Fibroblast of lung (primary cell): ENCODE results near the gene NANS. TPM values are rescaled to one million over a fixed set of nuclear protein-coding genes. Genes with fewer than 3 reads are reported as not detected.
"Not testable (repeated sequence)": the region's sequence is repeated elsewhere in the genome, so short reads cannot be mapped to it uniquely, and the experiment has no call there.

ENCODE experiments used
- DNase-seq, 2 donors: peaks; one replicate each; pipeline versions ENCODE4 v3.0.0 to v3.0.0-alpha.2; 2010; ENCODE audit warnings: low read depth in 2 of 2
- H2AFZ ChIP-seq: 2 replicates; pipeline ENCODE4 v1.5.1; 2012; ENCODE audit warnings: low read length, control low read depth, inconsistent platforms
- H3K27ac ChIP-seq: 2 replicates; pipeline ENCODE4 v1.5.1; 2011; ENCODE audit warnings: low read length, control low read depth; ENCODE audit not compliant: insufficient read depth
- H3K27me3 ChIP-seq: 2 replicates; pipeline ENCODE4 v1.5.1; 2011; ENCODE audit warnings: mild to moderate bottlenecking, low read length; ENCODE audit not compliant: control insufficient read depth, insufficient read depth
- H3K36me3 ChIP-seq: 2 replicates; pipeline ENCODE4 v1.5.1; 2011; ENCODE audit warnings: low read length; ENCODE audit not compliant: control insufficient read depth, insufficient read depth
- H3K4me1 ChIP-seq: 2 replicates; pipeline ENCODE4 v1.5.1; 2011; ENCODE audit warnings: low read length; ENCODE audit not compliant: control insufficient read depth, insufficient read depth; ENCODE audit errors: extremely low read depth
- H3K4me2 ChIP-seq: 2 replicates; pipeline ENCODE4 v1.5.1; 2011; ENCODE audit warnings: low read length, control low read depth; ENCODE audit not compliant: insufficient read depth; ENCODE audit errors: extremely low read depth
- H3K4me3 ChIP-seq, 4 experiments: fragments of 200-600 bp in 1 of 4; sonication (generic) in 1 of 4; replicated peaks in 1 of 4; 2 replicates each; pipeline ENCODE4 v1.5.1; 2011 to 2016; ENCODE audit warnings: low read length in 4 of 4, low read depth in 3 of 4, mild to moderate bottlenecking in 3 of 4, control low read depth in 2 of 4, inconsistent platforms in 1 of 4, mixed read lengths in 1 of 4; ENCODE audit not compliant: insufficient read depth in 1 of 4; ENCODE audit errors: control extremely low read depth in 1 of 4
- H3K79me2 ChIP-seq: 2 replicates; pipeline ENCODE4 v1.5.1; 2012; ENCODE audit warnings: mild to moderate bottlenecking, low read length, inconsistent platforms; ENCODE audit not compliant: control insufficient read depth, insufficient read depth
- H3K9ac ChIP-seq: 2 replicates; pipeline ENCODE4 v1.5.1; 2011; ENCODE audit warnings: mild to moderate bottlenecking, low read length, control low read depth; ENCODE audit not compliant: insufficient read depth
- H3K9me3 ChIP-seq: 2 replicates; pipeline ENCODE4 v1.5.1; 2012; ENCODE audit warnings: low read depth, low read length; ENCODE audit not compliant: control insufficient read depth, insufficient read depth
- H4K20me1 ChIP-seq: 2 replicates; pipeline ENCODE4 v1.5.1; 2011; ENCODE audit warnings: low read length; ENCODE audit not compliant: control insufficient read depth, insufficient read depth; ENCODE audit errors: extremely low read depth
- CTCF ChIP-seq, 2 donors: IDR thresholded peaks in 1 of 2; conservative IDR thresholded peaks in 1 of 2; 1 replicate in 1 of 2; 2 replicates in 1 of 2; pipeline ENCODE4 v1.5.1; 2011 to 2012; ENCODE audit warnings: low read length in 2 of 2, control low read depth in 1 of 2, inconsistent platforms in 1 of 2, low read depth in 1 of 2, mild to moderate bottlenecking in 1 of 2
- EZH2 ChIP-seq: IDR thresholded peaks from 2 replicates; pipeline ENCODE4 v1.5.1; 2012; ENCODE audit warnings: low read length, control low read depth, mild to moderate bottlenecking; ENCODE audit errors: missing control alignments
- polyA plus RNA-seq, 2 donors: library from polyadenylated mRNA; depleted of rRNA in 1 of 2; stranded (reverse) in 1 of 2; unstranded in 1 of 2; fragments of >200 nt; gene quantifications; 2 replicates each; pipeline ENCODE4 v1.2.1, GENCODE V29; 2011 to 2012; ENCODE audit warnings: missing spikeins in 1 of 2
- total RNA-seq: library from RNA; depleted of rRNA; stranded (reverse); fragments of >200 nt; gene quantifications from 2 replicates; pipeline ENCODE4 v1.2.1, GENCODE V29; 2014

Gene NANS
- total and polyA plus RNA-seq, 2 donors (not counting 1 experiment from before 2014, with no cell fraction given), result 83.9 to 105 TPM

GRCh38 chr9:98075332-98075805 lies 18.8 kb downstream of the NANS start:
- Histone ChIP-seq H3K27ac (peak overlapping the region; percentile 7), H3K27me3 (no peaks in the 10 kb centered on the region), H3K36me3 (no peaks in the 10 kb centered on the region), H4K20me1 (no peaks in the 10 kb centered on the region), H3K9me3 (no peaks in the 10 kb centered on the region), H2AFZ (no peak overlapping the region), H3K79me2 (peaks cover 2% of the 10 kb centered on the region), H3K4me1 (peaks cover 5% of the 10 kb centered on the region), H3K4me3 (no peak overlapping the region), H3K4me2 (no peak overlapping the region), H3K9ac (no peak overlapping the region)
- TF ChIP-seq EZH2 (no peak), CTCF (conservative IDR thresholded peaks at IDR 0.05 in 1 of 2, IDR thresholded peaks at IDR 0.05 in 1 of 2; ENCODE audit: low read depth in 1 of 2, low read length in 2 of 2) (no peak)
- DNase-seq, result peak; percentile 72 to 76

- DNase-seq, H4K20me1 ChIP-seq, H3K27ac ChIP-seq, H3K4me2 ChIP-seq, H3K27me3 ChIP-seq, H3K9ac ChIP-seq, H3K36me3 ChIP-seq, H3K79me2 ChIP-seq, H3K4me3 ChIP-seq, H3K9me3 ChIP-seq, H2AFZ ChIP-seq: not testable (repeated sequence)
- H3K4me1 ChIP-seq, result peaks cover 14% of the 10 kb centered on the region
Measured at GRCh38 chr9:98076514-98076890, 20.0 kb downstream of the NANS start.

DNA sequence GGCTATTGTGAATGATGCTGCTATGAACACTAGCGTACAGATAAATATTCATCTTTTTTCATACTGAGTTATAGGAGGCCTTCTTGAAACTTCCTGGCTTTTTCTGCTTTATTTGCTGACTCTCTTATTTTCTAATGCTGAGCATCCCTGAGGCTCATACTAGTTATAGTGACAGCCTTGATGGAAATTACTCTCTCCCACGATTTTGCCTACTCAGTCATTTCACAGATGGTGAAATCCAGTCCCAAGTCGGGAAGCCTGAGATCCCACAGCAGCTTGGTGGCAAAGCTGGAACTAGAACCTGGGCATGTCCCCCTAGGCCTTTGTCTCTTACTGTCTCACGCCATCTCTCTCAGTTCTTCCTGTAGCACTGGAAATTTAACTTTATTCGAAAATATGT lies 22.4 kb downstream of the NANS start:
- Histone ChIP-seq H4K20me1 (no peaks in the 10 kb centered on the region), H3K27me3 (no peaks in the 10 kb centered on the region), H3K36me3 (peaks cover 7% of the 10 kb centered on the region), H3K9me3 (no peaks in the 10 kb centered on the region), H3K79me2 (no peaks in the 10 kb centered on the region), H3K9ac (no peak overlapping the region), H3K4me3 (no peak overlapping the region), H2AFZ (no peak overlapping the region), H3K27ac (no peak overlapping the region), H3K4me1 (peaks cover 15% of the 10 kb centered on the region), H3K4me2 (no peak overlapping the region)
- no peak for TF ChIP-seq CTCF (conservative IDR thresholded peaks at IDR 0.05 in 1 of 2, IDR thresholded peaks at IDR 0.05 in 1 of 2; ENCODE audit: low read depth in 1 of 2, low read length in 2 of 2)
- no peak for TF ChIP-seq EZH2
- DNase-seq, result no peak
